GM12875 (cell line): ENCODE measurements around the gene CCDC85C.

Source experiments
- H3K4me3 ChIP-seq: one replicate; pipeline ENCODE4 v1.5.1; 2011; ENCODE audit warnings: low read depth, low read length, control low read depth
- TF ChIP-seq, protein P1 (sequence below): IDR thresholded peaks from 2 replicates; pipeline ENCODE4 v1.5.1; 2011; ENCODE audit warnings: low read depth, mild to moderate bottlenecking, control low read depth, inconsistent platforms, low read length, moderate library complexity, borderline replicate concordance; ENCODE audit not compliant: insufficient read depth

Gene CCDC85C

DNA sequence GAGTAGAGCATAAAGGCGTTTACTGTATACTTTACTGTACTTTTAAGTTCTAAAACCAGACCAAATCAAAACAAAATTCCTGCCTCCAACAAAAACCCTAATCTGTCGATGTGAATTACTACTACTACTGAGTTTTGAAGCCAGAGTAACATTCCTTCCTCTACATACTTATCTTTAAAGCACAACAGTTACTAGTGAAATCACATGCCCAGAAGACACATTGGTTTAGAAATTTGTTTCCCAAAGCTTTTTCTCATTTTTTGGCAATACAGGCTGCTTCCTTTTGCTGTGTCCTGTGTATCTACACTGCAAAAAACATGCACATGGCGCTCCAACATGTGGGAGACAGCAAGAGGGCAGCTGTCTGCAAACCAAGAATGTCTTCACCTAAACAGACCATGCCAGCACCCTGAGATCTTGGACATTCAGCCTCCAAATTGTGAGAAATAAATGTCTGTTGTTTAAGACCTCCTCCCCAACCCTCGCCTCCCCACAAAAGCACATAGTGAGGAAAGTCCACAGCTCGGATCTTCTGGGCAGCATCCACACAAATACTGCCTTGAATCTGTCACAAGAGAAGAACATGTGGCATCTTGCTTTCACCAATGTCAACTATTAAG, 144.4 kb downstream of the CCDC85C start:
- TF ChIP-seq, protein P1, sequence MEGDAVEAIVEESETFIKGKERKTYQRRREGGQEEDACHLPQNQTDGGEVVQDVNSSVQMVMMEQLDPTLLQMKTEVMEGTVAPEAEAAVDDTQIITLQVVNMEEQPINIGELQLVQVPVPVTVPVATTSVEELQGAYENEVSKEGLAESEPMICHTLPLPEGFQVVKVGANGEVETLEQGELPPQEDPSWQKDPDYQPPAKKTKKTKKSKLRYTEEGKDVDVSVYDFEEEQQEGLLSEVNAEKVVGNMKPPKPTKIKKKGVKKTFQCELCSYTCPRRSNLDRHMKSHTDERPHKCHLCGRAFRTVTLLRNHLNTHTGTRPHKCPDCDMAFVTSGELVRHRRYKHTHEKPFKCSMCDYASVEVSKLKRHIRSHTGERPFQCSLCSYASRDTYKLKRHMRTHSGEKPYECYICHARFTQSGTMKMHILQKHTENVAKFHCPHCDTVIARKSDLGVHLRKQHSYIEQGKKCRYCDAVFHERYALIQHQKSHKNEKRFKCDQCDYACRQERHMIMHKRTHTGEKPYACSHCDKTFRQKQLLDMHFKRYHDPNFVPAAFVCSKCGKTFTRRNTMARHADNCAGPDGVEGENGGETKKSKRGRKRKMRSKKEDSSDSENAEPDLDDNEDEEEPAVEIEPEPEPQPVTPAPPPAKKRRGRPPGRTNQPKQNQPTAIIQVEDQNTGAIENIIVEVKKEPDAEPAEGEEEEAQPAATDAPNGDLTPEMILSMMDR = no peak
- H3K4me3 ChIP-seq = no peak overlapping the region

DNA sequence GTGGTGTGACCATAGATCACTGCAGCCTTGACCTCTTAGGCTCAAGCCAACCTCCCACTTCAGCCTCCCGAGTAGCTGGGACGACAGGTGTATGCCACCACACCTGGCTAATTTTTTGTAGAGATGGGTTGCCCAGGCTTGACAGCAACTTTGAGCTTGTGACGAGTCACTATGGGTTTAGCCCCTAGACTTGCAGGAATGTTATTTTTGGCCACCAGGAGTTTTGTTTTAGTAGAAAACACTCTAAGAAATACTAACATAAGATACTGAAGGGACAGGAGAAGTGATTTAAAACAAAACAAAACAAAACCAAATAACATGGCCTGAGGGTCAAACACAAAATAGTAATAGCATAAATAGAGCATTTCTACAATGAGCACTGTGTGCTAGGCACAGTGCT, 149.8 kb downstream of the CCDC85C start:
- H3K4me3 ChIP-seq = no peak overlapping the region
- TF ChIP-seq, protein P1 = no peak

DNA sequence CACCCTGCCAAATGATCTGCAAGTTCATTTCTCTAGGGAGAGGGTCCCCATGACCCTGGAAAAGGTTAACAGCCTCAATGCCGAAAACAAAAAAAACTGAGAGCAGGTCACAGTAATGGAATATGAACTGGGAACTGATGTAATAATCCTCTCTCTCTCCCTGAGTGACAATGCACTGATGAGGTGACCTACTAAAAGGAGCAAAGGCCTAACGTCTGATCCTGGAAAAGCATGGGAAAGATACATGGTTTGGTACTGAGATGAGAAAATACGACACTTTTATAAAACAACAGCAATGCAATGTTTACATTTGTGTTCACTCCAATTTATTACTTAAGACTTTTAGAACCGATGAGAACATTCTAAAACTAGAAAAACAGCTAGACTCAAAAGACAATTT, 151.0 kb downstream of the CCDC85C start:
- H3K4me3 ChIP-seq = no peak overlapping the region
- TF ChIP-seq, protein P1 = no peak

DNA sequence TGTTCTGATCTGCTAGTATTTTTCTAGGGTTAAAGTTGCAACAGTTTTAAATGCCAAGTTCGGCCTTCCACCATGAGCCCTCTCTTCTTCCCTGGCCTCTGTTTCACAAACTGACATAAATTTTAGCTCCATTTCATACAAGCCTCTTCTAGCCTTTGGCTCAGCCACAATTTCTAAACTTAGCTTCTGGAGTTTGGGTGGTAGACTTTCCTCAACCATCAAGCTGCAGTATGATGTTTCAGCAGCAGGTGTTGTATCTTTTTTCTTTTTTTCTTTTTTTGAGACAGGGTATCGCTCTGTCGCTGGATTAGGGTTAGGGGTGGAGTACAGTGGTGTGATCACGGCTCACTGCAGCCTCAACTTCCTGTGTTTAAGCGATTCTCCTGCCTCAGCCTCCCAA, 152.8 kb downstream of the CCDC85C start:
- TF ChIP-seq, protein P1 = no peak
- H3K4me3 ChIP-seq = no peak overlapping the region

DNA sequence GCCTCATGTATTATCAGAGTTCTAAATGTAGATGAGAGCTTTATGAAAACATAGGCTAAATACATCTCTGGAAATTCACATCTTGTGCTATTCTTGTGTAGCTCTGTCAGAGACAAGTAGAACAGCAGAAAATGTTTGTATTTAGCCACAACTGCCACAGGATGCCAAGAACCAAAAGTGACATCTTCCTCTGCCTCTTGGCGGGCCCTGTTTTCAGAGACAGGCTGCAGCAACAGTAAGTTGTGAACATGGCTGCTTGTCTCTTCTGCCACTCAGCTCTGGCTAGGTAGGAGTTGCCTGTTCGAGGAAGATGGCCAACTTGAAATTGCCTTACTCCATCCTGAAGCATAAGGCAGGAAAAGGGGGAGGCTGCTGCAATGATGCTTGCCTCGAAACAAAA, 153.7 kb downstream of the CCDC85C start:
- TF ChIP-seq, protein P1 = no peak
- no peak overlapping the region for H3K4me3 ChIP-seq
